GM18520 (cell line): ENCODE measurements around the gene ANO10.

ENCODE experiments used
- ATAC-seq: cut with Tn5 transposase; IDR thresholded peaks from one replicate; pipeline ENCODE4 v1.9.1; 2021; ENCODE audit not compliant: unreplicated experiment

ANO10 gene

GRCh38 chr3:43425829-43426228, 196.0 kb downstream of the ANO10 start:
- no peak for ATAC-seq

- ATAC-seq, result no peak
These were observed 198.2 kb downstream of the ANO10 start for GRCh38 chr3:43423639-43424038.

- no peak for ATAC-seq
These were observed 198.7 kb downstream of the ANO10 start for GRCh38 chr3:43423142-43423541.

- ATAC-seq, result no peak
These were observed 203.1 kb downstream of the ANO10 start for GRCh38 chr3:43418601-43419272.

- ATAC-seq, result no peak
These were observed 204.7 kb downstream of the ANO10 start for GRCh38 chr3:43417133-43417532.

- ATAC-seq, result no peak
These were observed 206.7 kb downstream of the ANO10 start for GRCh38 chr3:43415088-43415487.

- ATAC-seq, result no peak
These were observed 208.0 kb downstream of the ANO10 start for GRCh38 chr3:43413676-43414368.

GRCh38 chr3:43411429-43411828, 210.4 kb downstream of the ANO10 start:
- ATAC-seq, result no peak

- no peak for ATAC-seq
These were observed 211.2 kb downstream of the ANO10 start for GRCh38 chr3:43410592-43410991.

GRCh38 chr3:43409506-43409905, 212.3 kb downstream of the ANO10 start:
- no peak for ATAC-seq

- ATAC-seq, result no peak
These were observed 215.2 kb downstream of the ANO10 start for GRCh38 chr3:43406643-43407023.

GRCh38 chr3:43405888-43406642, 215.7 kb downstream of the ANO10 start:
- ATAC-seq, result no peak

- ATAC-seq, result no peak
These were observed 220.8 kb downstream of the ANO10 start for GRCh38 chr3:43400781-43401730.

GRCh38 chr3:43400167-43400566, 221.6 kb downstream of the ANO10 start:
- ATAC-seq, result no peak

GRCh38 chr3:43399034-43399433, 222.8 kb downstream of the ANO10 start:
- no peak for ATAC-seq

- ATAC-seq, result no peak
These were observed 227.7 kb downstream of the ANO10 start for GRCh38 chr3:43394041-43394554.

- ATAC-seq, result no peak
These were observed 230.2 kb downstream of the ANO10 start for GRCh38 chr3:43391621-43392020.

- no peak for ATAC-seq
These were observed 231.6 kb downstream of the ANO10 start for GRCh38 chr3:43390255-43390588.

GRCh38 chr3:43389388-43390254, 232.2 kb downstream of the ANO10 start:
- ATAC-seq, result peak; percentile 50

- ATAC-seq, result no peak
These were observed 232.9 kb downstream of the ANO10 start for GRCh38 chr3:43388915-43389314.
